Non-pigmented ciliary epithelial cell (primary cell): ENCODE results near the gene KIAA1755.
"Not testable (repeated sequence)": the region's sequence is repeated elsewhere in the genome, so short reads cannot be mapped to it uniquely, and the experiment has no call there.

Experiments used
- DNase-seq: peaks from one replicate; pipeline ENCODE4 v3.0.0-alpha.2; 2010; ENCODE audit warnings: low read depth

KIAA1755 gene

DNA sequence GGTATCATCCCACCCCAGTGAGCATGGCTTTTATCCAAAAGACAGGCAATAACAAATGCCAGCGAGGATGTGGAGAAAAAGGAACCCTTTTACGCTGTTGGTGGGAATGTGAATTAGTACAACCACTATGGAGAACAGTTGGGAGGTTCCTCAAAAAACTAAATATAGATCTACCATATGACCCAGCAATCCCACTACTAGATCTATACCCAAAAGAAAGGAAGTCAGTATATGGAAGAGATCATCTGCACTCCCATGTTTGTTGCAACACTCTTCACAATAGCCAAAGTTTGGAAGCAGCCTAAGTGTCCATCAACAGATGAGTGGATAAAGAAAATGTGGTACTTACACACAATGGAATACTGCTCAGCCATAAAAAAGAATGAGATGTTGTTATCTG is 5.9 kb upstream of the KIAA1755 start:
- no peak for DNase-seq

DNA sequence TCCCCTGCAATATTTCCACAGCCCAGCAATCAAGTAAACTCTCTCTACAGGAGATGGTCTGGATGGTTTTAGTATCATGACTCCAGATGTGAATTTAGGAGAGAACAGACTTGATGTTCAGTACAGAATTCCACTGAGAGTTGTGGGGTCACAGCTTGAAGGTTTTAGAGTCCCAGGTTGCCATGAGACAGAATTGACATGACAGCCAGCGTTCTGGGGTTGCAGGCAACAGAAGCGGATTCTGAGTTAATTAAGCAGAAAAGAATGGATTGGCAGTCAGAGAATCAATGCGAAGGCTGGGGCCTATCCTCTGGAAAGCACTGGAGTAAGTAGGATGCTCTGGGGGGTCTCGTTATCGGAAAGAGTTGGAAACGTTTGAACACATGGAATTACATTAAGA is 2.4 kb upstream of the KIAA1755 start:
- DNase-seq: no peak

DNA sequence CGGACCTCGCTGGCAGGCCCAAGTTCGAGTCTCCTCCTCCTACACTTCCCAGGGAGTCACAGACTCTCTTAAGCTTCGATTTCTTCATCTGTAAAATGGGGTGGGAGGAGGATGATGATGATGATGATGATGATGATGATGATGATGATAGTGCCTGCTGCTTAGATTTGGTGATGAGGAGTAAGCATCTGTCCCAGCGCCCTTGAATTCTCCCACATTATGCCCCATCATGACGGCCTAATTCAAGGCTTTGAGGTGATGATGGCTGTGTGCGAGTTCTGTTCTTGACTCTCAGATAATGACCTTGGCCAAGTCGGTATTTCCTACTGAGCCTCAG is 487 bp upstream of the KIAA1755 start:
- no peak for DNase-seq

- no peak for DNase-seq
Observed at GRCh38 chr20:38260025-38260377, 534 bp downstream of the KIAA1755 start.

DNA sequence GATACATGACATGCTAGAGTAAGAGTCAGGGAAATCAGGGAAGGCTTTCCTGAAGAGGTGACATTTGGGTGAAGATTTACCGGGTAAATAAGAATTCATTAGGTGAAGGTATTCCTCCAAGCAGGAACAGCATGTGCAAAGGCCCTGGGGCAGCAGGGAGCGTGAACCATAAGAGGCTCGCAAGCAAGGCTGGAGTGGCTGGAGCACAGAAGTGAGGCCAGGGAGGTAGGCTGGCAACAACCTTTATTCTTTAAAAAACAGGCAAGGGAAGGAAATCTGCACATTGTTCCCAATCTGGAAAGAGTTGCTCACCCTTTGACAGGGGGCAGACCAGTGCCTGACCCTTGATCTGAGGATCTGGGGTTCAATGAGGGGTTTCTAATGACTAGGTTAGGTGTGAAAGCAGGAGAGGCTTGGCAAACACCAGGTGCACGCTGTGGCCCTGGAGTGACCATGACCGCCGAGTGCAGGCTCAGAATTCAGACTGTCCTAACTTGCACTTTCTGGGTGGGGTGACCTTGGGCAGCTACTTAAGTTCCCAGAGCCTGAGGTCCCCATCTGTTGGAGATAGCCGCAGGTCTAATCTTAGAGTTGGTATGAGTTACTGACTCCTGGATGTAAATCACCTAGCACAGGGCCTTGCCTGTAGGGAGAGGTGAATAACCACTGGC is 1.9 kb downstream of the KIAA1755 start:
- no peak for DNase-seq

GRCh38 chr20:38256966-38257365 is 3.6 kb downstream of the KIAA1755 start:
- no peak for DNase-seq

DNA sequence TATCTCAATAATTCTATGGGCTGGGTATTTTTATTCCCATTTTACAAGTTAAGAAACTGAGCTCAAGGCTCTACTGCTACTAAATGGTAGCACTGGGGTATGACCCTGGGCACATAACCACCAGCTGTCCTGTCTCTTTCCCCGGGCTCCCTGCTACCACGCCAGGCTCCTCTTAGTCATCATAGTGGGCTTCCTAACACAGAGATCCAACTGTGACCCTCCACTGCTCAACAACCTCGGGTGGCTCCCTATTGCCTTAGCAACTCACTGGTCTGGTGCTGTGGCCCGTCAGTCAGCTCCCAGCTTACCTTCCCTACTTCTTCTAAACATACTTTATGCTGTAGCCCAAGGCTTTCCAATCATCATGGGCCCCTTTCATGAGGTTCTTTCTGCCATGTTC is 4.5 kb downstream of the KIAA1755 start:
- DNase-seq: no peak

DNA sequence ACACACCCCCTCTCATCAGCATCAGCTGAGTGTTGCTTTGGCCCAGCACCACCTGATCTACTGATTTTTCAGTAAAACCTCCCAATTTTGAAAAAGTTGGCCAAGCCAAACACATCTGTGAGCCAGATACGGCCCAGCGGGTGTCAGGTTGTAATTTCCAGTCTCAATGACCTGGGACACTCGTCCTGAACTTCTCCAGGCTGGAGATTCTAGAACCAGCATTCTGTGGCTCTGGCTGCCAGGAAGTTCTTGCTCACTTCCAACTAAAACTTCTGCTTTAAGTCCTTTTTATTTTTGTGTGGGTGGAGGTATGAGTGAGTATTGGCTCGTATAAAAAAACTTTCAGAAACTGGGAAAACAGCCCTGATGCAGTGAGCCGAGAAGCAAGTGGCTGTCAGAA is 5.1 kb downstream of the KIAA1755 start:
- DNase-seq: no peak

DNA sequence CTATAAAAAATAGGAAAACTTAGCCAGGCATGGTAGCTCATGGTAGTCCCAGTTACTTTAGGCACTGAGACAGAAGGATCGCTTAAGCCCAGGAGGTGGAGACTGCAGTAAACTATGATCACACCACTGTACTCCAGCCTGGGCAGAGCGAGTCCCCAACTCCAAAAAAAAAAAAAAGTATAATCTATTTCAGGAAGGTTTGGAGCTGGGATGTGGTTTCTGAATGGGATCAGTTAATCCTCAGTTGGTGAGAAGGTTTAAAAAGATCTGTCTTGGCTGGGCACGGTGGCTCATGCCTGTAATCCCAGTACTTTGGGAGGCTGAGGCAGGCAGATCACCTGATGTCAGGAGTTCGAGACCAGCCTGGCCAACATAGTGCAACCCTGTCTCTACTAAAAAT is 5.9 kb downstream of the KIAA1755 start:
- DNase-seq: not testable (repeated sequence)

DNA sequence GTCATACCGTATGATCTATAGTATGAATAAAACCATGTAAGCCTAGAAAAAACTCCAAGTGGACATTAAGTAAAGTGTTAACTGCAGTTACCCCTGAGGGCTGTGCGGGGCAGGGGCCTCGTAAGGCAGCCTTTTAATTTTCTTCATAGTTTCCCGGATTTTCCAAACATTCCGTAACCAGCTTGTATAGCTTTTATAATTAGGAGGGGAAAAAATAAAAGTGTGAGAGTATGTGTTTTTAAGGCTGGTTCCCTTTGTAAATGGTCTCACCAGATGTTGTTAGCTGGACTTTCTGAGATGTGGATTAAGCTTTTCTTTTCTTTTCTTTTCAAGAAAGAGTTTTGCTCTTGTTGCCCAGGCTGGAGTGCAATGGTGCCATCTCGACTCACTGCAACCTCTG is 7.0 kb downstream of the KIAA1755 start:
- DNase-seq: no peak

GRCh38 chr20:38252292-38253288 is 7.9 kb downstream of the KIAA1755 start:
- no peak for DNase-seq

GRCh38 chr20:38251441-38251840 is 9.1 kb downstream of the KIAA1755 start:
- not testable (repeated sequence) for DNase-seq

DNA sequence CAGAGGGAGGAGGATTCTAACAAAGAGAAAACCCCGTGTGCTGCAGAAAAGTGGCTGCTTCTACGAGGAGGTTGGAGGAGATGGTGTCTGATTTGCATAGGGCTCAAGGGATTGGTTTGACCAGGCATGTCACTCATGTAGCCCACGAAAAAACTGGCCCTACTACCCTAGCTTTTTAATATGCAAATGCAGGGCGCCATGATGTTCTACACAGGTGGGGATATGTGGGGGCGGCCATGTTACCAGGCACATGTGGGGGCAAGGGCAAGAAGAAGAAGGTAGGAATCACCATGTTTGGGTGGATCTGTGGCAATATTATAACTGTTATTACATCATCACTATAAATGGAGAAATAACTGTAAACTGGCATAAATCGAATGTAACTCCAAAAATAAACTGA is 9.9 kb downstream of the KIAA1755 start:
- DNase-seq: no peak

DNA sequence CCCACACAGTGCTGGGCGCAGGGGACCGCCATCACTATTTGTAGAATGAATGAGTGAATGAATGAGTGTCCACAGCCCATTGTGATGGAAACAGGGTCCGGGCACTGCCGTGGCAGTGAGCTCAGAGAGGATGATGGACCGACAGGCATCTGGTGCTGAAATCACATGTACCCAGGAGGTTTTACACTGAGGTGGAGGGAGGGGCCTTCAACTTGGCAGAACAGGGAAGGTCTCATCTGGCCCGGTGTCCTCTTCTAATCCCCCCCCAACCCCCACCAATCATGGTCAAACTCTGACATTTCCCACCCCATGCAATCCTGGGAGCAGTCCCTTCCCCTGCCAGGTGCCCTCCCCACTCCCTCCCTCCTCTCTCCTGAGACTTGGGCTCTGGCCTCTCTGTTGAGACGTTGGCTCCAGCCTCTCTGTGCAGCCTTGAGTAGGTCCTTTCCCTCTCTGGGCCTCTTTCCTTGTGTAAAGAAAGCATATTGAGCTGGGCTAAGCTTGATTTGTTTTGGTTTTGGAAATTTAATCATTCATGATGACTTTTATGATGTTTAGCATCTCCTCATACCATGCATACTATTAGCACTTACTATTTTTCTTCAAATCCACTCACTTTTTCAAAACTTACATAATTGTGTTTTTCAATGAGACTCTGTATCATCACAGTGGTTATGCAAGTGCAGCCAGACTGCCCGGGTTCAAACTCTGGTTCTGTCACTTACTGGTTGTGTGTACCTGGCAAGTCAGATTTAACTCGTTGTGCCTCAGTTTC is 10.8 kb downstream of the KIAA1755 start:
- no peak for DNase-seq

GRCh38 chr20:38248133-38248532 is 12.4 kb downstream of the KIAA1755 start:
- no peak for DNase-seq

- not testable (repeated sequence) for DNase-seq
Observed at GRCh38 chr20:38247725-38248124, 12.8 kb downstream of the KIAA1755 start.

GRCh38 chr20:38247166-38247509 is 13.4 kb downstream of the KIAA1755 start:
- DNase-seq: no peak

- DNase-seq: no peak
Observed at GRCh38 chr20:38246357-38247165, 14.0 kb downstream of the KIAA1755 start.

DNA sequence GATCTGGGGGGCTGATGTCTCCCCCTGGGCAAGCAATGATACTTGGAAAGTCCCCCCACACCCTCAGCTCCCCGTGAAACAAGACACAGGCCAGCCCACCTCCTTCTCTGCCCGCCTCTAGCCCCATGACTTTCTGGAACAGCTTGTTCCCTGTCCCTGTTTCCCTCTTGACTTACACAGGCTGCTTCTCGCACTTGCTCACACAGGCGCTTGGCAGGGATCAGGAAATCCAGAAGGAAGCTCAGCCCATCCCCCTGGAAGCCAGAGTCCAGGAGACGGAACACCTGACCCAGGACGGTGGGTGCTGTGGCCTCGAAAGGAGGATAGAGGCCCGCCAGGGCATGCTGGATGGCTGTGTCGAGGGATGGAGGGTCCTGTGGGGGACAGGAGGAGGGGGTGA is 14.8 kb downstream of the KIAA1755 start:
- no peak for DNase-seq

GRCh38 chr20:38243709-38244020 is 16.9 kb downstream of the KIAA1755 start:
- no peak for DNase-seq

DNA sequence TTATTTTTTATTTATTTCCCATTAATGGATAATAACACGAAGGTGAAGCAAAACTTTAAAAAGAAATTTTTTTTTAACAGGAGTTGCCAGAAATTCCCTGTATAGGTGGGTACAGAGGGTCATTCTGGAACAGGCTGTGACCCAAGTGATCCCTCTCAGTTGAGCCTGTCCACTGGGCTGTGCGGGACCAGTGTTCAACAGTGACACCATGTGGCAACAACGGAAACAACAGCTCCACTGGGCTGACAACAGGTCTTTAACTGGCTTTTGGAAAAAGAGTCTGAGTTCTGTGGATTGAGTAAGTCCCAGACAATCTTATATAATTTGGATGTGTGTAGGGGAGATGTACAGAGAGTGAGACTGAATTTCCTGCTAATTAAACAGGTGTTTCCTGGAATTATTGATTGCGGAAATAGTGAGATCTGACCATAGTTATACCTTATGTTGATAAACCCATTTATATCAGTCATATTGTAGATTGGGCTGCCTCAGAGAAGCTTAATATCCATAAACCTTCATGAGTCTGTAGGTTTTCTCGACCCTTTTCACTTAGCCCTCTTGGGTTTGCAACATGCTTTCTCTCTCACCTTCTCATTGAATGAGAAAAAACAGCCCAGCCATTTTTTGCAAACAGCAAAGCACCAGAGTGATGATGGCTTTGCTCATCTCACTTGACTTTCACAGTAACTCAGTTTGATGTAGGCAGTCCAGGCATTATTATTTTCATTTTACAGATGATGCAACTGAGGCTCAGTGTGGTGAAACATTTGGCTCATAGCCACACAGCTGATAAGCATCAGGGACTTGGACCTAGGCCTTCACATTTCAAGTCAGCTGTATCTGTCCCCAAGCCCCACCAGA is 17.5 kb downstream of the KIAA1755 start:
- no peak for DNase-seq
